Right forelimb (tissue), 1 donor: Measurements from ENCODE around the gene CLN5.
"Not testable (repeated sequence)": the region's sequence is repeated elsewhere in the genome, so short reads cannot be mapped to it uniquely, and the experiment has no call there.

Experiments used
- DNase-seq: peaks from one replicate; pipeline ENCODE4 v3.0.0-alpha.2; 2018

Gene CLN5

GRCh38 chr13:76991796-76992547 is at the start of gene CLN5:
Gene CLN5 (plus strand): TSS chr13:76992081. CDS start chr13:76992099, 18 bp downstream.
- DNase-seq: peak; percentile 91

GRCh38 chr13:76942363-76942762 is 49.5 kb upstream of the CLN5 start:
- DNase-seq: no peak

- DNase-seq: no peak
Observed at GRCh38 chr13:76943646-76944045, 48.2 kb upstream of the CLN5 start.

- no peak for DNase-seq
Observed at GRCh38 chr13:76944456-76944855, 47.4 kb upstream of the CLN5 start.

GRCh38 chr13:76948149-76948548 is 43.7 kb upstream of the CLN5 start, which contains the start of gene ACOD1:
Gene ACOD1 (plus strand): TSS chr13:76948511. CDS start chr13:76948559, 48 bp downstream.
- DNase-seq: no peak

GRCh38 chr13:76950101-76950500 is 41.8 kb upstream of the CLN5 start:
- DNase-seq: no peak

- DNase-seq: no peak
Observed at GRCh38 chr13:76953968-76954367, 37.9 kb upstream of the CLN5 start.

- no peak for DNase-seq
Observed at GRCh38 chr13:76954538-76954937, 37.3 kb upstream of the CLN5 start.

GRCh38 chr13:76955193-76955592 is 36.7 kb upstream of the CLN5 start:
- DNase-seq: no peak

- DNase-seq: no peak
Observed at GRCh38 chr13:76955661-76956060, 36.2 kb upstream of the CLN5 start.

- no peak for DNase-seq
Observed at GRCh38 chr13:76958841-76959432, 32.9 kb upstream of the CLN5 start.

GRCh38 chr13:76959734-76960133 is 32.1 kb upstream of the CLN5 start:
- DNase-seq: not testable (repeated sequence)

GRCh38 chr13:76965759-76966421 is 26.0 kb upstream of the CLN5 start:
- peak; percentile 81 for DNase-seq

- no peak for DNase-seq
Observed at GRCh38 chr13:76967031-76967430, 24.9 kb upstream of the CLN5 start.

- no peak for DNase-seq
Observed at GRCh38 chr13:76968041-76968440, 23.8 kb upstream of the CLN5 start.

- DNase-seq: no peak
Observed at GRCh38 chr13:76969488-76970365, 22.2 kb upstream of the CLN5 start.

GRCh38 chr13:76971215-76971614 is 20.7 kb upstream of the CLN5 start:
- DNase-seq: no peak

GRCh38 chr13:76971851-76972829 is 19.7 kb upstream of the CLN5 start:
- no peak for DNase-seq

- DNase-seq: no peak
Observed at GRCh38 chr13:76973920-76974617, 17.8 kb upstream of the CLN5 start.

- DNase-seq: no peak
Observed at GRCh38 chr13:76974618-76974975, 17.3 kb upstream of the CLN5 start.

- no peak for DNase-seq
Observed at GRCh38 chr13:76975863-76976262, 16.0 kb upstream of the CLN5 start.
